ENCODE measurements around the gene WFS1. TPM values are rescaled to one million over a fixed set of nuclear protein-coding genes. Genes with fewer than 3 reads are reported as not detected.

The WFS1 gene
- total and polyA plus RNA-seq, 2 of the 4 experiments (the other 2 are of a cell fraction) = 9.7 to 42.4 TPM

GRCh38 chr4:6262847-6263487, 6.7 kb upstream of the WFS1 start:
- H4K20me1 ChIP-seq (ENCODE audit: insufficient read depth, low read length) = no peaks in the 10 kb centered on the region
- H3K4me1 ChIP-seq (ENCODE audit: control insufficient read depth, insufficient read depth, low read length) = no peaks in the 10 kb centered on the region
- no peak overlapping the region for H2AFZ ChIP-seq (replicated peaks; ENCODE audit: low read length, poor library complexity)
- no peak overlapping the region for H3K9ac ChIP-seq (ENCODE audit: low read depth, low read length)
- H3K4me2 ChIP-seq (ENCODE audit: low read depth, low read length) = no peak overlapping the region
- TF ChIP-seq, protein P1, sequence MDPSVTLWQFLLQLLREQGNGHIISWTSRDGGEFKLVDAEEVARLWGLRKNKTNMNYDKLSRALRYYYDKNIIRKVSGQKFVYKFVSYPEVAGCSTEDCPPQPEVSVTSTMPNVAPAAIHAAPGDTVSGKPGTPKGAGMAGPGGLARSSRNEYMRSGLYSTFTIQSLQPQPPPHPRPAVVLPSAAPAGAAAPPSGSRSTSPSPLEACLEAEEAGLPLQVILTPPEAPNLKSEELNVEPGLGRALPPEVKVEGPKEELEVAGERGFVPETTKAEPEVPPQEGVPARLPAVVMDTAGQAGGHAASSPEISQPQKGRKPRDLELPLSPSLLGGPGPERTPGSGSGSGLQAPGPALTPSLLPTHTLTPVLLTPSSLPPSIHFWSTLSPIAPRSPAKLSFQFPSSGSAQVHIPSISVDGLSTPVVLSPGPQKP (IDR thresholded peaks at IDR 0.05; ENCODE audit: borderline replicate concordance, low read depth, low read length) = no peak
- TF ChIP-seq CHD1 (IDR thresholded peaks at IDR 0.05; ENCODE audit: low read depth, low read length) = no peak
- TF ChIP-seq RCOR1 (IDR thresholded peaks at IDR 0.05; ENCODE audit: insufficient replicate concordance, low read length) = no peak
- no peak for TF ChIP-seq RAD21 (IDR thresholded peaks at IDR 0.05; ENCODE audit: low read length)
- TF ChIP-seq MXI1 (IDR thresholded peaks at IDR 0.05; ENCODE audit: borderline replicate concordance, low read depth, low read length) = no peak
- TF ChIP-seq MAZ (IDR thresholded peaks at IDR 0.05; ENCODE audit: borderline replicate concordance, low read depth, low read length) = no peak
- TF ChIP-seq NFE2L2 (IDR thresholded peaks at IDR 0.05; ENCODE audit: low read depth, low read length) = no peak
- TF ChIP-seq RFX5 (IDR thresholded peaks at IDR 0.05; ENCODE audit: low read depth, low read length) = no peak
- no peak for TF ChIP-seq CEBPB (IDR thresholded peaks at IDR 0.05; ENCODE audit: low read depth, low read length)
- TF ChIP-seq FOS (IDR thresholded peaks at IDR 0.05; ENCODE audit: low read depth, low read length) = no peak
- TF ChIP-seq POLR2A (IDR thresholded peaks at IDR 0.05; ENCODE audit: low read depth, low read length) = no peak
- no peak overlapping the region for H3K4ac ChIP-seq (ENCODE audit: low read depth, low read length)
- no peak overlapping the region for H3K18ac ChIP-seq (ENCODE audit: low read depth, low read length)
- H3K36me3 ChIP-seq (ENCODE audit: control insufficient read depth, insufficient read depth, low read length) = no peaks in the 10 kb centered on the region
- DNase-seq (no peak), ATAC-seq (ENCODE audit: low read depth) (no peak)
- ChIA-PET POLR2A (ENCODE audit: unreplicated experiment) (no interaction called here), CTCF (interaction anchor here (2.3 to 2.4 kb wide), 2 partner anchors 13 to 68 kb away, joined by 12 read pairs; no protein-coding TSS in a partner anchor)
- no peak overlapping the region for H3K4me3 ChIP-seq (ENCODE audit: insufficient read depth, low read depth, low read length)
- no peak overlapping the region for H2AK5ac ChIP-seq (ENCODE audit: low read depth, low read length)
- no peak overlapping the region for H3K56ac ChIP-seq (ENCODE audit: extremely low read depth, insufficient read depth, low read length)
- H2BK20ac ChIP-seq (ENCODE audit: low read depth, low read length) = no peak overlapping the region
- no peak overlapping the region for H3K23ac ChIP-seq (ENCODE audit: low read depth, low read length)
- H3K14ac ChIP-seq (replicated peaks; ENCODE audit: low read depth, low read length) = no peak overlapping the region
- no peak overlapping the region for H2BK15ac ChIP-seq (ENCODE audit: low read depth, low read length)
- no peaks in the 10 kb centered on the region for H3K9me1 ChIP-seq (ENCODE audit: insufficient read depth, low read length)
- no peak overlapping the region for H2AK9ac ChIP-seq (replicated peaks; ENCODE audit: low read depth, low read length, poor library complexity)
- BruUV-seq (replicated peaks) = no TSS peak
- H3K9me3 ChIP-seq (ENCODE audit: control insufficient read depth, insufficient read depth, low read length) = no peaks in the 10 kb centered on the region
- no peak overlapping the region for H3K27ac ChIP-seq (ENCODE audit: insufficient read depth, low read length)
- H3K27me3 ChIP-seq (ENCODE audit: control insufficient read depth, insufficient read depth, low read length) = peaks cover 7% of the 10 kb centered on the region; the same call in 1 of the 2 replicates
- intact Hi-C loops (cut with micrococcal nuclease) = no loop called here
- no peak overlapping the region for H4K5ac ChIP-seq (ENCODE audit: low read depth, low read length)
- WGBS, 2 experiments (ENCODE audit: extremely low coverage in 2 of 2, insufficient read length in 1 of 2) = 43% methylated on average over 3 of the region's 10 CpGs; no CpG with 5 or more reads in 1 of the 2 experiments
- no peak overlapping the region for H4K8ac ChIP-seq (ENCODE audit: low read depth in 2 of 2, low read length in 2 of 2)
- H3K79me1 ChIP-seq (ENCODE audit: low read depth in 1 of 2, low read length in 2 of 2) = no peaks in the 10 kb centered on the region
- in situ Hi-C loops (cut with MboI; ENCODE audit: low sequenced_read_pairs) = no loop called here
- H4K91ac ChIP-seq (ENCODE audit: insufficient read depth, low read depth, low read length) = no peak overlapping the region
- no peak overlapping the region for H2BK5ac ChIP-seq (ENCODE audit: low read depth, low read length, poor library complexity, severe bottlenecking)
- dilution Hi-C loops (cut with HindIII; ENCODE audit: low sequenced_read_pairs, unreplicated experiment) = no loop called here
- H2BK120ac ChIP-seq (ENCODE audit: low read depth, low read length) = no peak overlapping the region

Measured in IMR-90 (cell line).